Activated CD8-positive, alpha-beta memory T cell treated with anti-CD3 and anti-CD28 coated beads for 4 hours (primary cell): ENCODE results near the gene PTPRN2.
"Not testable (repeated sequence)": the region's sequence is repeated elsewhere in the genome, so short reads cannot be mapped to it uniquely, and the experiment has no call there.

ENCODE experiments used
- DNase-seq, 2 donors: peaks; one replicate each; pipeline ENCODE4 v3.0.0-alpha.2; 2020; ENCODE audit warnings: low read depth in 2 of 2

Gene PTPRN2

DNA sequence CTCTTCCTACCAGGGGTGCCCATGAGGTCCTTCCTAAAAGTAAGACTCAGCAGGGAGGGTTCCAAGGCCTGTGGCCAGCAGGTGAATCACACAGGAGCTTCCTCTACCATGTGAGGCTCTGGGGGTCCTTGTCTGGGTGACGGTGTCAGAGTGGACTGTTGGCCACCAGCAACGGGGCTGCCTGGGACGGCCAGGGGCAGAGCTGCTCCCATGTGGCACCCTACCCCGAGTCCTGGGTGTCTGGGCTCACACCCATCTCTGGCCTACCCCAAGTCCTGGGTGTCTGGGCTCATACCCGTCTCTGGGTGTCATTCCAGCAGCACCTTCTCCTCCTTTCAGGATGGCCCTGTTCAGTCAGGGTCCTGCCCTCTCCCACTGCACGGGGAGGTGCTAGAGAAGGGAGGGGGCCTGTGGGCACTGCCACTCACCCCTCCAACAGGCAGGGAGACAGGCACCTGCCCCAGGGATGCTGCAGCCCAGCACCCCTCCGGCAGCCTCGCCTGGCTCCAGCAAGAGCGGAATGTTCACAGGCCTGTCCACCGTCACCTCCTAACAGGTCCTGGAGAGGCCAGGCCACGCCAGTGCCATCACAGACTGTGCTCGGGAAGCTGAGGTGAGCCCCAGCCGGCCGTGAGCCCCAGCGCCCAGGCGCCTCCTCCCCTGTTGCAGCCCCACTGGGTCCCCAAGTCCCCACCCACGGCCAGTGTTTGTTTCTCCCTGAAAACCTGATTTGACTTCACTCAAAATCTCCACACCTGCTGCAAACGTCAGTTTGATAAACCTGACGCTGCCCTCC, 143.7 kb downstream of the PTPRN2 start:
- no peak for DNase-seq

DNA sequence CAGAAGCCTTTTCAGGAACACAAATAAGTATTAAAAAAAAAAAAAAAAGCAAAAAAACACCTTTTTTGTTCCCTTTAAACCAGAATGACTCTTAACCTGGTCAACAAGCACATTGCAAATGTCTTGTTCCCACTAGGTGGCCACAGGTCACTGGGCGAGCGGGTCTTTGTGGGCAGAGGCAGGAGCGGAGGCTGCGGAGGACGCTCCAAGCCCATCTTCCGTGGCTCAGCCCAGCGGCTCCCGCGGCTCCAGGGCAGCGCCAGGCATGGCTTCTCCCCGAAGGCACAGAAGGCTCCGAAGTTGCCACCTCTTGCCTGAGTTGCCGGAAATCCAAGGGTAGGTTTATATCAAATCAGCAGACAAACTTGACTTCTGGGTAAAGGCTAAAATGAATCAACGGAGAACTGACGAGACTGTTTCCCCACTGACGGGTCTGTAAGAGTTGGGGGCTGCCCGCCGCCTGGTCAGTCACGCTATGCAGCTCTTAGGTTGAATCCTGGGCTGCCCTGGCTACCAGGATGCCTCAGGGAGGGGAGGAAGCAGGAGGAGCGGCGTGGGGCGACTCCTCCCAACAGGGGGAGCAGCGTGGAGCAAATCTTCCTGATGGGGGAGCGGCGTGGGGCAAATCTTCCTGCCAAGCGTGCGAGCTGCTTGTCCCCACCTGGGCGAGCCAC, 144.5 kb downstream of the PTPRN2 start:
- DNase-seq: no peak

DNA sequence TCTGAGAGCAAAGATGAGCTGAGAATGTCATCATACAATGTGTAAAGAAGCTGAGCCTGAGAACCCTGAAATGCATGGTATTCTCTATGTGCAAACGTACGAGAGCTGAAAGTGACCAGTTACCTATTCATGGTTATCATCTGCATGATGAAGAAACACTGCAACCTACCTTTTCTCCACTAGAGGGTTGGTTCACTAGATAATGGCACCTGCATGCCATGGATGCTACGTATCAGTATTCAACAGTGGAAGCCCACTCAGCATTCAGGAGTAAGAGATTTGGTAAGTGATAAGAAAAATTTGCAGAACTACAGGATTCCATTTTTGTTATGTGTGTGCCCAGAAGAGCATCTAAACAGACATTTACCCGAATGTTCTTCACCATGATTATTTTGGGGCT, 145.4 kb downstream of the PTPRN2 start:
- no peak for DNase-seq

DNA sequence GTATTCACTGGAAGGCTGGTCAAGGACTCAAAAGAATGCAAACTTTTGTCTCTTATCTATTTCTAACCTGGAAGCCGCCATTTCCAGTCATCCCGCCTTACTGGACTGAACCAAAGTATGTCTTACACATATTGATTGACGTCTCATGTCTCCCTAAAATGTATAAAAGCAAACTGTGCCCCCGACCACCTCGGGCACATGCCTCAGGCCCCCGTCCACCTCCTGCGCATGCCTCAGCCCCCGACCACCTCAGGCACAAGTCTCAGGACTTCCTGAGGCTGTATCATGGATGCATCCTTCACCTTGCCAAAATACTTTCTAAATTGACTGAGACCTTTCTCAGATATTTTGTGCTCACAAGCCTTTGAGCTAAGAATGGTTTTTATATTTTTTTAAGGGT, 148.6 kb downstream of the PTPRN2 start:
- DNase-seq: no peak

DNA sequence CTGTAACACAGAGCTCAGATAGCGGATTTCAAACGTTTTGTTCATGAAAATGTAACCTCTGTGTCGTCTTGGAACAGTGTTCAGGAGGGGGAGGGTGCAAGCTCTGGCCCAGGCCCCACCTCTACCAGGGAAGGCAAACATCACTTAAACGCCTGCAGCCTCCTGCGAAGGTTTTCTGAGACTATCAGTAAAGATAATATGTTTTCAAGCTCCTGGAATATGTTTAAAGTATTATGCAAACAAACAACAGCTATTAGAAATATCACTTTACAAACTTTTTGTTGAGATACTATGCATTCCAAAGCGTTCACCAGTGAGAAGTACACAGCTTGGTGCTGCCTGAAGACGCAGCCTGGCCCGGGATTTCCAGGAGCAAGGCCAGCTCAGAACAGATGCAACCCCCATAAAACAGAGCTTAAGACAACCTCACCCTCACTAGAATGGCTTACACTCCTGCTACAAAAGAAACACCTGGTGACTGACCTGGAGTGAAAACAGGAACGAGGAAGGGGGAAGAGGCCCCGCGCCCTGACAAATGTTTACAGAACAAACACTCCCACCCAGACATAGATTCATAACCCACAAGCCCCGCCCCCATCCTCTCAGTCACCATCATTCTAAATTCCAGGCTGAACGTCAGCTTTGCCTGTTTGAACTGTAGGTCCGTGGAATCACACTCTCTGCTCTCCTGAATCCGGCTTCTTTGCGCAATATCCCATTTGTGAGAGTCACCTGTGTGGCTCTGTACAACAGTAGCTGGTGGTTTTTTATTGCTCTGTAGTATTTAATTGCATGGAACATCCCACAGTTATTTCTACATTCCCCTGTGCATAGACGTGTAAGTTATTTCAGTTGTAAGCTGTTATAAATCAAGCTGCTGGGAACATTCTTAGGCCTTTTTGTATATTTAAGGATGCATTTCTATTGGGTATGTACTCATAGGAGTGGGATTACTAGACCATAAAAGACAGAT, 155.0 kb downstream of the PTPRN2 start:
- DNase-seq: no peak

DNA sequence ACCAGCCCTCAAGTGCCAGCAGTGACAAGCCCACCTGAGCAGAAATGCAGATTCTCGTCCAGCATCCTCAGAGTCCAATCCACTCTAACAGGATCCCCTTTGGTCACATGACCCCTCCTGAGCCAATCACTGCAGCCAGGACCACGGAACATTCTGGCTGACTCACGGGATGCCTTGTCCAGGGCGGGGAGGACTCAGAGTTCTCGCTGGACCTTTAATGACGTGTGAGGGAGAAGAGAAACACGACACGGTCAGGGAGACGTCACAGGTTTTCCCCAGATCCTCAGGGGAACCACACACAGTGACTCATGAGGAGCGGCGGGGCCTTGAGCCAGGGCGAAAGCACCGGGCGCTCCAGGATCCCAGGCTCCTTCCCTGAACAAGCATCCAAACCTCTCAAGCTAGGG, 155.7 kb downstream of the PTPRN2 start:
- DNase-seq: no peak

DNA sequence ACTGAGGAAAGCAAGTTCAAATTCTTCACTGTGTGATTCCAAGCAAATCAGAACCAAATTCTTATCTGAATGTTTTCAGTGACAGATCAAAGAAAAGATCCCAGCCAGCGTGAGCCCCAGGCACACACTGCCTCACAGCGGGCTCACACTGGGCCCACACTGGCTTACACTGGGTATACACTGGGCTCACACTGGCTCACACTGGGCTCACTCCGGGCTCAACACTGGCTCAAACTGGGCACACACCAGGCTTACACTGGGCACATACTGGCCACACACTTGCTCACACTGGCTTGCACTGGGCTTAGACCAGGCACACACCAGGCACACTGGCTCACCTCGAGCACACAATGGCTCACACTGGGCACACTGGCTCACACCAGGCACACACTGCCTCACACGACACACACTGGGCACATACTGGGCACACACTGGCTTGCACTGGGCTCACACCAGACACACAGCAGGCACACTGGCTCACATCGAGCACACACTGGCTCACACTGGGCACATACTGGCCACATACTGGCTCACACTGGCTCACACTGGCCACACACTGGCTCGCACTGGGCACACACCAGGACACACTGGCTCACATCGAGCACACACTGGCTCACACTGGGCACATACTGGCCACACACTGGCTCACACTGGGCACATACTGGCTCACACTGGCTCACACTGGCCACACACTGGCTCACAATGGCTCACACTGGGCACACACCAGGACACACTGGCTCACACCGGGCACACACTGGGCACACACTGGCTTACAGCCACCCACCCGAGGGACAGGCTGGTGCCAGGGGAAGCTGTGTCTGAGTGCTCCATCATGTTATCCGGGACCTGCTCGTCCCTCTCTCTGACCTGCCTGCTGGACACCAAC, 156.3 kb downstream of the PTPRN2 start:
- no peak for DNase-seq

DNA sequence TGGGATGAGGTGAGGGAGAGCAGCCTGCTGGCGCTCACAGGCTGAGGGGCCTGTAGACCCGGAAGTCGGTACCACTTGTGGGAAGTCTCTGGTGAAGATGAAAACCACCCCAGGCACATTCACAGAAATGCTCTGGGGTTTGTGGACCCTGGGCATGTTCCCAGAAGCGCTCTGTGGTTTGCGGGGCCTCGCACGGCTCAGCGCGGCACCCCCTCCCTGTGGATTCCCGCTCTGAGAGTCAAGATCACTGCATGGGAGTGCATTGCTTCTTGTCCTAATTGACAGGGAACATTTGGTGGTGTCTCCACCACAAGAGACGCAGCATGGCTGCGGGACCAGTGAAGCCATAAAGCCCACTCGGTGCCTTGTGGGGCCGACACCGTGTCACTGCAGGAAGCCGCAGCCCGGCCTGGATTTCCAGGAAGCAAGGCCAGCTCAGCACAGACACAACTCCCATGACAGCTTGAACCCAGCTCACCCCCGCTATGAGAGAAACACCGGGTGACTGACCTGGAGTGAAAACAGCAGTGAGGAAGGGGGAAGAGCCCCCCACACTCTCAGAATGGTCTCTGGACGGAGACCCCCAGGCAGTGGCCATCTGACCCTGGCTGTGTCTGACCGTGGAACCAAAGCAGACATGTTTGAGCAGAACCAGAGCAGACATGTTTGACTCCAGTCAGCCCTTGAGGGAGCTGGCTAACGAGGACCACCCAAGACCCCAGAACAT, 157.2 kb downstream of the PTPRN2 start:
- no peak for DNase-seq

DNA sequence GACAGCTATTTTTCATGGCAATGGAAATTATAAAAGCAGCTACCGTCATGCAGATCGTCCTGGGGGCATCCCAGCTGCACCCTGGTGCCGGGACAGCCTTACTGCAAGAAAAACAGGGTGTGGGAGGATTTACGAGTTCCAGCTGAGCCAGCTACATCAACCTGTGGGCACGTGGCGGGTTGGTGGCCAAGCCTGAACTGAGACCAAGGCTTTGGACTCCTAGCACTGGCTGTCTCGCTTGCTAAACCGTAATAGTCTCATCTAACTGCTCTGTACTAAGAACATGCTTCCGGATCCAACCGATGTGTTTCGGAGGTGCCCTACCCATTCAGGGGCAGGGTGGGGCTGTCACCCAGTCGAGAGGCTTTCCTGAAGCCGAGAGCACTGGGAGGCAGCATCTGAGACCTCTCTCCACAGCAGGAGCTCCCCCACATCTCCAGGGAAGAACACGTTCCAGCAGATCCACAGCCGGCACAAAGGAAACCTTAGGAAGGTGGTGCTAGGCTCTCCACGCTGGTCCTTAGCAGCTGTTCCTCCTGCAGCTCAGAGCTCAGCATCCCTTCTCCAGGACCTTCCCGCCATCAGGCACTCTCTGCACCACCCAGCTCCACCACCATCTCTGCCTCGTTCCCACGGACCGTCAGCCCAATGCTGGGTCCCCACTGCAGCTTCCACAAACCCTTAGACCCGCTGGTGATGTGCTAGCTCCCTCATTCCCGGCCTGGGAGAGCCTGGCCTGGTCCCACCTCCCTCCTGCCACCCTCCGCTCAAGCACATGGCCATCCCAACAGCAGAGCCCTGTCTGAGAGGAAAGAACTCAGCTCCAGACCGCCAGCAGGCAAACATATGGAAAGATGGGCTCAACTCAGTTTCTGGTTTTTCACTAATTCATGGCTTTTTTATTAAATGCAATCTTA, 158.5 kb downstream of the PTPRN2 start:
- DNase-seq: no peak

DNA sequence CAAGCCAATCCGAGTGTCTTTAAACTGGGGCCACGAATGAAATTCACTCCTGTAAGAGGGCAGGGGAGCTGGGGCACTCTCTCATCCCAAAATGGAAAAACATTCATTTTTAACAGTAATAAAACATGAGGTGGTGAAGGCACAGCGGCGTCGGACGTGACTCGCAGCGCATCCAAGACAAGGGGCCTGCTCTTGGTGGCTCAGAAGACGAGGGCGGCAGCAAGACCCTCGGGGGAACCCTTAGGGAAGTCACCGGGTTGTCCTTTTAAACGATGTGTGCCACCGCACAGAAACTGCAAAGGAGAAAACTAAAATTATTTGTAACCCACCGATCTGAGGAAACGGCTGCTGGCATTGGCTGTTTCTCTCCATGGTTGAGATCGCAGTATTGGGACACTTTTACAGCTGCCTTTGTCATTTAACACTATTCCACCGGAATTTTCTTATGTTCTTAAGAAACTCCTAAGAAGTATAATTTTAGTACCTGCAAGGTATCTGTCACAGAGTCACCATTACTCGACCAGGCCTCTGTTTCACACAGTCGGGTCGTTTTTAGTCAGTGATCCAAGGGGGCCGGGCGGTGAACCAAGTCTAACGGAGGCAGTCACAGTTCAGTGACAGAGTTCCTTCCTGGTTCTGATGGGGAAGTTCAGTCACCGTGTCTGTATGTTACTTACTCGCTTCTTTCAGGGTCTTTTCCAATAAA, 159.3 kb downstream of the PTPRN2 start:
- no peak for DNase-seq

DNA sequence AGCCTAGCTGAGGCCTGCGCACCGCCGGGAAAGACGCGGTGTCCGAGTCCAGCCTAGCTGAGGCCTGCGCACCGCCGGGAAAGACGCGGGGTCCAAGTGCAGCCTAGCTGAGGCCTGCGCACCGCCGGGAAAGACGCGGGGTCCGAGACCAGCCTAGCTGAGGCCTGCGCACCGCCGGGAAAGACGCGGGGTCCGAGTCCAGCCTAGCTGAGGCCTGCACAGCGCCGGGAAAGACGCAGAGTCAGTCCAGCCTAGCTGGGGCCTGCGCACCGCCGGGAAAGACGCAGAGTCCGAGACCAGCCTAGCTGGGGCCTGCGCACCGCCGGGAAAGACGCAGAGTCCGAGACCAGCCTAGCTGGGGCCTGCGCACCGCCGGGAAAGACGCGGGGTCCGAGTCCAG, 161.9 kb downstream of the PTPRN2 start:
- not testable (repeated sequence) for DNase-seq

DNA sequence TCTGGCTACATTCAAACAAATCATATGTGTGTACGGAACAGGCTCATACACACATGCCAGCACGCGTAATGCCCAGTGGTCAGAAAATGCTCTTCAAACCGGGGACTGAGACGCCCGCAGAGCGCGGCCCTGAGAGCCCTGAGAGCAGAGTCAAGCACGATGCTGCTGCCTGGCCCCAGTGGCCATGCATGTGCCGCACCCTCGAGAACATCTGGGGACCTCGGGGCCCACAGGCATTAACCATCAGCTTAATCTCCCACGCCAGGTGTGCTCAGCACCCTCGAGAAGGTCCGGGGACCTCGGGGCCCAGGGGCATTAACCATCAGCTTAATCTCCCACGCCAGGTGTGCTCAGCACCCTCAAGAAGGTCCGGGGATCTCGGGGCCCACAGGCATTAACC, 163.1 kb downstream of the PTPRN2 start:
- DNase-seq: no peak

DNA sequence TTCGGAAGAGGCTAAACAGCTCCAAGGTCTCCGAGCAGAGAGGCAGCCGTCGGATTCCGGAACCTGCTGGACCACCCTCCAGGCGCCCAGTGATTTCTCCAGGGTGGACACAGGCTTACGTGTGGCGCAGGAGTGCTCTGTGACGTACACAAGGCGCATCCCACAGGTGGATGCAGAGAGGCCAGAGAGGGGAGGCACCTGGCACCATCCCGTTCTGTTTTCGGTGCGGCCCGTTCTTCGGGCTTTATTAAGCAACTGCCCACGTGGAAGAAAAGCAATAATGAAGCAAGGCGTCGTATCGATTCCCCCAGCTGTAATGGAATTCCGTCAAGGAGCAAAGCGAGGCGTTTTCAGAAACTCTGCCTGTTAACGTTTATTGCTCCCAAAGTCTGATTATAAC, 163.6 kb downstream of the PTPRN2 start:
- no peak for DNase-seq

DNA sequence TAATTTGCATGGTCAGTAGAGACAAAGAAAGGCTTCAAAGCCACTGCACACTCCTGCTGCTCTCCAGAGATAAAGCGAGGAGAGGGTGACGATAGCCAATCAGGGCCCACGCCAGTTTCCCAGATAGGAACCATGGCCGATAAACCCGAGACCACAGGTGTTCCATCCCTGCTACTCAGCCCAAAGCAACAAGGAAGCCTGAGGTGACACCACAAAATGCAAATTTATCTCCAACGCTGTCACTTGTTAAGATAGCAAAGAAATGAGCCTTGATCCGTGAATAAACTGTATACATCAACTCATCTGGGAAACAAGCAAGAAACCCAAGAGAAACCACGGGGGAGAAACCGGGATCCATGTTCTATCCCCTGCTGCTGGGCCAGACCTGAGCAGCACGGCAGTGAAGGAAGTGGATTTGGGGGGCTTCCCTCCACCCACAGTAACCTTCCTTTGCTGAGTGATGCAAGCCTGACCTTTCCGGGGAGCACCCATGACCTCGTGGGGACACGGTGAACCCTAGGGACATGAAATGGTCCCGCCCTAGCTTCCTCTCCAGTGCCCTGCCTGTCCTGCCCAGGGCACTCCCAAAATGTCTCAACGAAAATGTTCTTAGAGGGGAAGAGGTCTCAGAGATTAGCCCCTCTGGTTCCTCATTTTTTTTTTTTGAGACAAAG, 164.6 kb downstream of the PTPRN2 start:
- DNase-seq: no peak

DNA sequence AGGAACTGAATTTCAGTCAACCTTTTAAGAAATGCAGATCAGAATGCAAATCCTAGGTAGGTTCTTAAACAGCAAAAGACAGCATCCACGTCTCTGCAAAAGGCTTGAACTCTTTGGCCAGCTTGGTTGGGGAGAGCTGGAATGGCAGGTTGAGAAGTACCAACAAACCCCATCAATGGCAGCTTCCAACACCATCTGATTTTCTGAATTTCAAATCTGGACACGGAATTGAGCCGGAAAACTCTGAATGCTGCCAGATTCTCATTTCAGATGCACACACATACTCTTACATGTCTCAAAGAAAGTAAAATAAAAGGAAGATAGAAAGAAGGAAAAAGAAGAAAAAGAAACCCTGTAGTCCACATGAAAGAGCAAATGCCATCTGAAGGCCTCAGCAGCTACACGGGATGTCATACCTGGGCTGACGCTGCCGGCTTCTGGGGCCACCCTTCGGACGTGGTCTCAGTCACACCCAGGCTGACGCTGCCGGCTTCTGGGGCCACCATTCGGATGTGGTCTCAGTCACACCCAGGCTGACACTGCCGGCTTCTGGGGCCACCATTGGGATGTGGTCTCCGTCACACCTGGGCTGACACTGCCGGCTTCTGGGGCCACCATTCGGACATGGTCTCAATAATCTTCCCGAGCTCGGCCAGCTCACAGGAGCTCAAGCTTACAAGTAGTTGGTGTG, 165.3 kb downstream of the PTPRN2 start:
- DNase-seq: no peak

DNA sequence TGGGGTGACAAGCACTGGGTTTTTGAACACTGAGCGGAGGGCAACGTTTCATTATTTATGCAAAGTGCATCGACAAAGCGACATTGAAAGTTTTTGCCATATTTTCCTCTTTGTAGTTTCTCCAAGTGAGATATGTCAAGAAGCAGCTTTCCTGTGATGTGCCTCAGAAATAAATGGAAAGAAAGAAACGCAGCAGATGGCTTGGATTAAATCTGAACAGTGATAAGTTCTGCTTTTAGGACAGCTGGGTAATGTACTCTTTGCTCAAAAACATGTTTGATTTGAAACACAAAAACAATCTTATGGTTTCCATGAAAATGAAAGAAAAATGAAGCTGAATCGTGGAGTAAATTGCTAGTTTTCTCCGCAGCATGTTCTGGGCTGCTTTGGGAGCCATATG, 166.3 kb downstream of the PTPRN2 start:
- DNase-seq: no peak

DNA sequence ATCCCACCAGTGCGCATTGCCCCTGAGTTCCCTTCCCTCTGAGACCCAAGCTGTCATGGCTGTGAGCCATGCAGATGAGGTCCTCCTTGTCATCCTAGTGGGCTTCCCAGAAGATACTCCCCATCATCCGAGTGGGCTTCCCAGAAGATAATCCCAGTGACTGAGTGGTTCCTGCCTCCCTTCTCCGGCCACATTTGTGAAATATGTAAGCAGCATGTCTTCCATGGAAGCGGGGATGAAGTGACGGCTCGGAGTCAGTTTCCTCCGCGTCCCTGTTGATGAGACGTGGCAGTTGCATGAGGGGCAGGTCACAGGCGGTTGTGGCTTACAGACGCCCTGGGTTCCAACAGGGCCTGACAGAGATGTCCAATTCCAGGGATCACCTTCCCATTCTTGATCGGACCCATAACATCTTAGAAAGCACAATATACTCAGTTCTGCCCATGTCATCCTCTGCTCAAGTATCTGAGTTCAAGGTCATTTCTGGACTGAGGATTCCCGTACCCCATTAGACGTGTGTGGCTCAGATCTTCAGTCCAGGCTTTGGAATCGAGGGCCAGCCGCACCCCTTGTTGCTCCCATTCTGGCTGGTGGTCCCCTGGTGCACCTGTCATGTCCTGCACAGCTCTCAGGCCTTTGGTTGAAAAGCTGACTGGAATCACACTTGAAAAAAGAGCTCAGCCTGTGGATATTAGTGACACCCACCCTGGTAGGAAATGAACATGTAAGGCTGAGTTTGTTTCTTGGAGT, 166.9 kb downstream of the PTPRN2 start:
- no peak for DNase-seq
